Measurements from ENCODE around the gene HS3ST5.

The HS3ST5 gene

GRCh38 chr6:114055763-114056162 is 287.1 kb downstream of the HS3ST5 start:
- Histone ChIP-seq H3K4me1 (ENCODE audit: control insufficient read depth, insufficient read depth, low read depth, low read length) (no peaks in the 10 kb centered on the region), H4K8ac (ENCODE audit: low read length) (no peak overlapping the region), H2BK5ac (ENCODE audit: low read depth, low read length, poor library complexity, severe bottlenecking) (no peak overlapping the region), H3K14ac (ENCODE audit: low read length in 2 of 2) (no peak overlapping the region), H3K9me3 (ENCODE audit: control insufficient read depth, low read length) (no peaks in the 10 kb centered on the region), H2BK15ac (ENCODE audit: low read depth, poor library complexity, severe bottlenecking) (no peak overlapping the region), H3K4ac (ENCODE audit: low read depth in 1 of 2, low read length in 2 of 2) (no peak overlapping the region), H2BK12ac (ENCODE audit: low read length in 2 of 2) (no peak overlapping the region), H3K9ac (ENCODE audit: low read length) (no peak overlapping the region), H2AK5ac (ENCODE audit: low read length, severe bottlenecking) (no peak overlapping the region), H3K4me2 (ENCODE audit: low read length, poor library complexity, severe bottlenecking) (no peak overlapping the region), H4K91ac (ENCODE audit: low read length) (no peak overlapping the region), H3K79me1 (replicated peaks; ENCODE audit: low read length, poor library complexity, severe bottlenecking) (no peaks in the 10 kb centered on the region), H3K27ac (ENCODE audit: low read length, poor library complexity, severe bottlenecking) (no peak overlapping the region), H3K27me3 (ENCODE audit: control insufficient read depth in 1 of 2, insufficient read depth in 1 of 2, low read length in 2 of 2) (no peaks in the 10 kb centered on the region), H2AFZ (ENCODE audit: low read depth, low read length) (no peak overlapping the region), H3K36me3 (ENCODE audit: control insufficient read depth in 1 of 2, insufficient read depth in 2 of 2, low read depth in 1 of 2, low read length in 2 of 2) (peaks cover 0 to 3% of the 10 kb centered on the region in 2 experiments), H3K18ac (ENCODE audit: low read depth in 1 of 2, low read length in 2 of 2) (no peak overlapping the region), H3K23ac (ENCODE audit: low read length in 2 of 2) (no peak overlapping the region), H3K4me3 (ENCODE audit: insufficient read depth in 1 of 2, low read depth in 1 of 2, low read length in 2 of 2) (no peak overlapping the region), H2BK120ac (ENCODE audit: low read depth, low read length) (no peak overlapping the region)
- WGBS = no CpG with 5 or more reads among the region's 2 CpGs
- no peak for DNase-seq

DNA sequence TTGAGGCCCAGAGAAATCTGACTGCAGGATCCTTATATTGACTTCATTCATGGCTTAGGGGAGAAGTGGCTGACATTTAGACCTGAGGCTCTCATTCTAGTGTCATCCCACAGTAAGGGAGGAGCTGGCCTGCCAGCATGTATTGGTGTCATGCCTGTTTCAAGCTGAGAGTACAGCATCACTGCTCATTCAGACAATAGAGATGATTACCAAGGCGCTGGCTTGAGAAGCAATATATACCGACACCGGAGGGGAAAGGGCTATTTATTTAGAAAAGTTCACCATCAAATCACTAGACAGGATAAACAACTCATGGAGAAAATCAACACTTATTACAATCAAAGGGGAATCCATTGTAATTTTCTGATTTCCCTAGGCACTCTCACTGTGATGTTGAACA is 287.5 kb downstream of the HS3ST5 start:
- Histone ChIP-seq H2AFZ (ENCODE audit: low read depth, low read length) (no peak overlapping the region), H3K4ac (ENCODE audit: low read depth in 1 of 2, low read length in 2 of 2) (no peak overlapping the region), H4K8ac (ENCODE audit: low read length) (no peak overlapping the region), H4K91ac (ENCODE audit: low read length) (no peak overlapping the region), H3K9me3 (ENCODE audit: control insufficient read depth, low read length) (no peaks in the 10 kb centered on the region), H3K27ac (ENCODE audit: low read length, poor library complexity, severe bottlenecking) (no peak overlapping the region), H3K4me3 (ENCODE audit: insufficient read depth in 1 of 2, low read depth in 1 of 2, low read length in 2 of 2) (no peak overlapping the region), H2BK5ac (ENCODE audit: low read depth, low read length, poor library complexity, severe bottlenecking) (no peak overlapping the region), H3K9ac (ENCODE audit: low read length) (no peak overlapping the region), H3K23ac (ENCODE audit: low read length in 2 of 2) (no peak overlapping the region), H3K27me3 (ENCODE audit: control insufficient read depth in 1 of 2, insufficient read depth in 1 of 2, low read length in 2 of 2) (no peaks in the 10 kb centered on the region), H3K18ac (ENCODE audit: low read depth in 1 of 2, low read length in 2 of 2) (no peak overlapping the region), H3K4me1 (ENCODE audit: control insufficient read depth, insufficient read depth, low read depth, low read length) (no peaks in the 10 kb centered on the region), H3K79me1 (replicated peaks; ENCODE audit: low read length, poor library complexity, severe bottlenecking) (no peaks in the 10 kb centered on the region), H2BK120ac (ENCODE audit: low read depth, low read length) (no peak overlapping the region), H2BK12ac (ENCODE audit: low read length in 2 of 2) (no peak overlapping the region), H3K4me2 (ENCODE audit: low read length, poor library complexity, severe bottlenecking) (no peak overlapping the region), H3K14ac (ENCODE audit: low read length in 2 of 2) (no peak overlapping the region), H2AK5ac (ENCODE audit: low read length, severe bottlenecking) (no peak overlapping the region), H2BK15ac (ENCODE audit: low read depth, poor library complexity, severe bottlenecking) (no peak overlapping the region), H3K36me3 (ENCODE audit: control insufficient read depth in 1 of 2, insufficient read depth in 2 of 2, low read depth in 1 of 2, low read length in 2 of 2) (peaks cover 0 to 3% of the 10 kb centered on the region in 2 experiments)
- no peak for DNase-seq
- 100% methylated on average over 3 of the region's 3 CpGs for WGBS

DNA sequence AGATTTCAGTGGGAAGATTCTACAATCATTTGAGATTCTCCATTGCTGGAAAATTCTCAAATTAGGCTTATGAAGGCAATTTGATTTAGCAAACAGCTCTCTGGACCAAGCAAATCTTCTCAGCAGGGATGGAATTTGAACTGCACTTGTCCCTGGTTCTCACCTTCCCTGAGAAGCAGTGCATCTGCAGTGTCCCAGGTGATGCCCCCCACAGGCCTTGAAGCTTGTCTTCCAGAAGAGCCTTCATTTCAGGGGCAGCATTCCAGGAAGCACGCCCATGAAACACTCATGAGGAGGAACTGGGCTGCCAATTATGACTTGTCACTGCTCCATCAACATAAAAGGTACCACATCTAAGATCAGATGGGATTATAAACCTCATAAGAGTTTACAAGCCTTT is 289.0 kb downstream of the HS3ST5 start:
- no peak overlapping the region for H3K4ac ChIP-seq (ENCODE audit: low read depth in 1 of 2, low read length in 2 of 2)
- no peak overlapping the region for H3K23ac ChIP-seq (ENCODE audit: low read length in 2 of 2)
- no peak overlapping the region for H3K18ac ChIP-seq (ENCODE audit: low read depth in 1 of 2, low read length in 2 of 2)
- H3K79me1 ChIP-seq (replicated peaks; ENCODE audit: low read length, poor library complexity, severe bottlenecking) = no peaks in the 10 kb centered on the region
- no peak overlapping the region for H2AFZ ChIP-seq (ENCODE audit: low read depth, low read length)
- no peak overlapping the region for H2BK120ac ChIP-seq (ENCODE audit: low read depth, low read length)
- H2AK5ac ChIP-seq (ENCODE audit: low read length, severe bottlenecking) = no peak overlapping the region
- H3K9me3 ChIP-seq (ENCODE audit: control insufficient read depth, low read length) = no peaks in the 10 kb centered on the region
- no peak overlapping the region for H3K27ac ChIP-seq (ENCODE audit: low read length, poor library complexity, severe bottlenecking)
- no peak overlapping the region for H3K4me2 ChIP-seq (ENCODE audit: low read length, poor library complexity, severe bottlenecking)
- H3K36me3 ChIP-seq (ENCODE audit: control insufficient read depth in 1 of 2, insufficient read depth in 2 of 2, low read depth in 1 of 2, low read length in 2 of 2) = peaks cover 0 to 3% of the 10 kb centered on the region in 2 experiments
- H3K14ac ChIP-seq (ENCODE audit: low read length in 2 of 2) = peak overlapping the region in 1 of 2 experiments; percentile 71
- no peak overlapping the region for H2BK12ac ChIP-seq (ENCODE audit: low read length in 2 of 2)
- no peak overlapping the region for H3K4me3 ChIP-seq (ENCODE audit: insufficient read depth in 1 of 2, low read depth in 1 of 2, low read length in 2 of 2)
- no peak overlapping the region for H4K91ac ChIP-seq (ENCODE audit: low read length)
- 91% methylated on average over 1 of the region's 1 CpG for WGBS
- no peak overlapping the region for H4K8ac ChIP-seq (ENCODE audit: low read length)
- no peak for DNase-seq
- no peak overlapping the region for H3K9ac ChIP-seq (ENCODE audit: low read length)
- no peaks in the 10 kb centered on the region for H3K27me3 ChIP-seq (ENCODE audit: control insufficient read depth in 1 of 2, insufficient read depth in 1 of 2, low read length in 2 of 2)
- no peak overlapping the region for H2BK15ac ChIP-seq (ENCODE audit: low read depth, poor library complexity, severe bottlenecking)
- H3K4me1 ChIP-seq (ENCODE audit: control insufficient read depth, insufficient read depth, low read depth, low read length) = peaks cover 5% of the 10 kb centered on the region
- H2BK5ac ChIP-seq (ENCODE audit: low read depth, low read length, poor library complexity, severe bottlenecking) = no peak overlapping the region

DNA sequence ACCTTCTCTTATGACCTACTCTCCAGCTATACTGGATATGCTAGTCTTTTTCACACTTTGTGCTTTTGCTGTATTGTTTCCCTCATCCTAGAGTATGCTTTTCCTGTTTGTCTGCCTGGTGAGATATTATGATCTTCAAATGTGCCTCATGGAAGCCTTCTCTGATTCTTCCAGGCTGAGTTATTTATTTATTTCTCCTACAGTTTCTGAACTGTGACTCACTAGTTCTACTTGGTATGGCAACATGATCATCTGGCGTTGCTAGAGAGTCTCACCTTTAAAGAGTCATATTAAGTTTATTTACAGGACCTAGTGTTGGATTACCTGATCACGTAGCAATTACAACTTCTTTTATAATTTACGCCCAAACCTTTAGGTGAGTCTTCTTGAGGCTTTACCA is 290.7 kb downstream of the HS3ST5 start:
- H2BK15ac ChIP-seq (ENCODE audit: low read depth, poor library complexity, severe bottlenecking) = no peak overlapping the region
- no peak overlapping the region for H3K14ac ChIP-seq (ENCODE audit: low read length in 2 of 2)
- no peak overlapping the region for H3K4me2 ChIP-seq (ENCODE audit: low read length, poor library complexity, severe bottlenecking)
- no peak overlapping the region for H3K4ac ChIP-seq (ENCODE audit: low read depth in 1 of 2, low read length in 2 of 2)
- H2BK12ac ChIP-seq (ENCODE audit: low read length in 2 of 2) = no peak overlapping the region
- no peaks in the 10 kb centered on the region for H3K27me3 ChIP-seq (ENCODE audit: control insufficient read depth in 1 of 2, insufficient read depth in 1 of 2, low read length in 2 of 2)
- no peaks in the 10 kb centered on the region for H3K79me1 ChIP-seq (replicated peaks; ENCODE audit: low read length, poor library complexity, severe bottlenecking)
- peaks cover 5% of the 10 kb centered on the region for H3K4me1 ChIP-seq (ENCODE audit: control insufficient read depth, insufficient read depth, low read depth, low read length)
- no peak overlapping the region for H3K27ac ChIP-seq (ENCODE audit: low read length, poor library complexity, severe bottlenecking)
- H2BK120ac ChIP-seq (ENCODE audit: low read depth, low read length) = no peak overlapping the region
- no peak overlapping the region for H4K91ac ChIP-seq (ENCODE audit: low read length)
- no peaks in the 10 kb centered on the region for H3K9me3 ChIP-seq (ENCODE audit: control insufficient read depth, low read length)
- H2BK5ac ChIP-seq (ENCODE audit: low read depth, low read length, poor library complexity, severe bottlenecking) = no peak overlapping the region
- H2AFZ ChIP-seq (ENCODE audit: low read depth, low read length) = no peak overlapping the region
- no peak overlapping the region for H3K23ac ChIP-seq (ENCODE audit: low read length in 2 of 2)
- WGBS = 100% methylated on average over 1 of the region's 3 CpGs
- H3K36me3 ChIP-seq (ENCODE audit: control insufficient read depth in 1 of 2, insufficient read depth in 2 of 2, low read depth in 1 of 2, low read length in 2 of 2) = no peaks in the 10 kb centered on the region
- H3K18ac ChIP-seq (ENCODE audit: low read depth in 1 of 2, low read length in 2 of 2) = no peak overlapping the region
- no peak overlapping the region for H3K9ac ChIP-seq (ENCODE audit: low read length)
- H3K4me3 ChIP-seq (ENCODE audit: insufficient read depth in 1 of 2, low read depth in 1 of 2, low read length in 2 of 2) = no peak overlapping the region
- no peak overlapping the region for H2AK5ac ChIP-seq (ENCODE audit: low read length, severe bottlenecking)
- DNase-seq = no peak
- H4K8ac ChIP-seq (ENCODE audit: low read length) = no peak overlapping the region
